ENCODE measurements around the gene SERPINB5. TPM values are rescaled to one million over a fixed set of nuclear protein-coding genes. Genes with fewer than 3 reads are reported as not detected.

Gene SERPINB5
- total and polyA plus RNA-seq, 2 experiments from 2014 or later = 0.16 TPM; not detected in 1

- Histone ChIP-seq H3K36me3 (ENCODE audit: insufficient read depth) (no peaks in the 10 kb centered on the region), H3K4me2 (no peak overlapping the region), H3K9me2 (ENCODE audit: insufficient read depth) (peaks cover 6% of the 10 kb centered on the region; the same call in 1 of the 2 replicates), H3K27me3 (ENCODE audit: insufficient read depth) (no peaks in the 10 kb centered on the region), H3K4me1 (ENCODE audit: insufficient read depth) (no peaks in the 10 kb centered on the region), H4K20me1 (replicated peaks; ENCODE audit: insufficient read depth) (no peaks in the 10 kb centered on the region), H3K4me3 (no peak overlapping the region), H3K27ac (ENCODE audit: low read depth) (no peak overlapping the region), H3K79me2 (replicated peaks; ENCODE audit: insufficient read depth) (no peaks in the 10 kb centered on the region), H3F3A (replicated peaks; ENCODE audit: low read depth) (no peaks in the 10 kb centered on the region), H2AFZ (no peak overlapping the region)
- Mint-ChIP-seq H3K4me3 (no peak overlapping the region), H3K9me3 (no peaks in the 10 kb centered on the region), H3K4me1 (peaks cover 10% of the 10 kb centered on the region), H3K36me3 (ENCODE audit: low read depth) (no peaks in the 10 kb centered on the region), H3K27me3 (ENCODE audit: insufficient read depth, low read depth, poor library complexity) (peaks cover 5% of the 10 kb centered on the region), H3K27ac (no peak overlapping the region)
- TF ChIP-seq STAT1 (IDR thresholded peaks at IDR 0.05; ENCODE audit: unreplicated experiment) = no peak
- no peak for TF ChIP-seq EZH2phosphoT487 (IDR thresholded peaks at IDR 0.05; ENCODE audit: unreplicated experiment)
- no peak for TF ChIP-seq ETS1 (IDR thresholded peaks at IDR 0.05)
- no peak for TF ChIP-seq ZNF114 (CRISPR knock-in tag; IDR thresholded peaks at IDR 0.05)
- no peak for TF ChIP-seq ZNF331 (CRISPR knock-in tag; IDR thresholded peaks at IDR 0.05; ENCODE audit: low read depth)
- TF ChIP-seq NANOG (IDR thresholded peaks at IDR 0.05; ENCODE audit: borderline replicate concordance) = no peak
- no peak for TF ChIP-seq EZH2 (IDR thresholded peaks at IDR 0.05; ENCODE audit: low read depth, unreplicated experiment)
- no peak for TF ChIP-seq JUNB (IDR thresholded peaks at IDR 0.05; ENCODE audit: unreplicated experiment)
- TF ChIP-seq CTCF (conservative IDR thresholded peaks at IDR 0.05; ENCODE audit: low read depth in 2 of 2) = no peak
- TF ChIP-seq POLR2AphosphoS5 (IDR thresholded peaks at IDR 0.05; ENCODE audit: low read depth) = no peak
- no peak for TF ChIP-seq CREB1 (CRISPR knock-in tag; IDR thresholded peaks at IDR 0.05; ENCODE audit: low read depth)
- no peak for TF ChIP-seq ZNF462 (CRISPR knock-in tag; IDR thresholded peaks at IDR 0.05)
- no peak for TF ChIP-seq REST (IDR thresholded peaks at IDR 0.05; ENCODE audit: unreplicated experiment)
- DNase-seq (ENCODE audit: low spot score) (no peak), ATAC-seq (no peak)
These were observed 18.8 kb upstream of the SERPINB5 start for GRCh38 chr18:63457977-63458376.

Data from GM23338 (cell line).